GM18517 (cell line): Measurements from ENCODE around the gene THAP3.

Source experiments
- ATAC-seq: cut with Tn5 transposase; IDR thresholded peaks from one replicate; pipeline ENCODE4 v1.9.1; 2021; ENCODE audit warnings: mild to moderate bottlenecking, moderate library complexity; ENCODE audit not compliant: unreplicated experiment

The THAP3 gene

DNA sequence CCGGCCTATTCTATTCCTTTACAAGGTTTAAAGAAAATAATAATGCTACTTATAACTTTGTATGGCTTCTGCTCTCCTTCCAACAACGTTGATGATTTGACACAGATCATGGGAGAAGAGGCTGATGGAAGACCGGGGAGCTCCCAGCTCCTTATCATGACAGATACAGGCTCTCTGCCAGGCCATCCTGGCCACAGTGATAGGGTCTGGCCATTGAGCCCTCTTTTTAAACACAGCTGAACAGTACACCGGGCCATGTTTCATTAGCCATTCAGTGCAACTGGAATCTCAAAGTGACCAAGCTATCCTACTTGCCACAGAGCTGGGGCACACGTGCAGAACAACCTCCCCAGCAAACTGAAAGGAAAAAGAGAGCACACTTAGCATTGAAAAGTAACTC, 42.0 kb downstream of the THAP3 start:
- ATAC-seq = no peak

DNA sequence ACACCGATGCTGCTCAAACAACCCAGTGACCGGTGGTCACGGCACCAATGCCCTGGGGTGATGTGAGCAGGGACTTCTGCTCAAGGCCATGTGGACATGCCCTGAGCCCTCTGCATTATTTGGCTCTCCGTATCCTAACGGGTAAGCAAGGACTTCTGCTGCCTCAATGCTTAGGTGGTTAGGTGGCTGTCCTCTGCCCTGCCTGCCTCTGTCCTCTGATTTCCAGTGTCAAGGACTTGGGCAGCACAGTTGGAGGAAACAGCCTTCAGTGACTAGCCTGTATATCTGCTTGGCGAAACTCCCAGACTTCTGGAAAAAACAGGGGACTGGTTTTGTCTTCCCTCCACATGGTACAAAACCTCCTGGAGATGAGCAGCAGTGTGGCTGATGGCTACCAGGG, 42.5 kb downstream of the THAP3 start:
- no peak for ATAC-seq

- no peak for ATAC-seq
Observed at GRCh38 chr1:6668503-6668902, 43.8 kb downstream of the THAP3 start.

- no peak for ATAC-seq
Observed at GRCh38 chr1:6672558-6672957, 47.9 kb downstream of the THAP3 start.

DNA sequence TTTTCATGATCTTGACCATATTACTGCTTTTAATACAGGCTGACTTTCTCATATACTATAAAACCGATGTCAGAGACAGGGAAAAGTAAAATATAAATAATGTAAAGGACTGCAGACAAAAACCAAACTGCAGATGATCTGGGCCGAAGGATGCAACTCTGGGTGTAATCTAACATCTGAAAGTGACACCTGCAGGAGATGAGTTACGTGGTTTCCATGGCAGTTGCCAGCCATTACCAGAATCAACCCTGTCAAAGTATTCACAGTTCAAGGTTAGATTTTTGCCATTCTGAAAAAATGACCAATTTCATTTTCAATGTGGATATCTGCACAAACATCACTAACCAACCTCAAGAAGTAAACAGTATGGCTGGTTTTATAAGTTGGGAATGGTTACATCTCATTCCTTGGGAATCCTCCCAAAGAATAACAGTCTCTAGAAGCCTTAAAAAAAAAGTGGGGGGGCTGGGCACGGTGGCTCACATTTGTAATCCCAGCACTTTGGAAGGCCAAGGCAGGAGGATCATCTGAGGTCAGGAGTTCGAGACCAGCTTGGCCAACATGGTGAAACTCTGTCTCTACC, 49.2 kb downstream of the THAP3 start:
- no peak for ATAC-seq

GRCh38 chr1:6674771-6675170, 50.1 kb downstream of the THAP3 start:
- ATAC-seq = no peak

DNA sequence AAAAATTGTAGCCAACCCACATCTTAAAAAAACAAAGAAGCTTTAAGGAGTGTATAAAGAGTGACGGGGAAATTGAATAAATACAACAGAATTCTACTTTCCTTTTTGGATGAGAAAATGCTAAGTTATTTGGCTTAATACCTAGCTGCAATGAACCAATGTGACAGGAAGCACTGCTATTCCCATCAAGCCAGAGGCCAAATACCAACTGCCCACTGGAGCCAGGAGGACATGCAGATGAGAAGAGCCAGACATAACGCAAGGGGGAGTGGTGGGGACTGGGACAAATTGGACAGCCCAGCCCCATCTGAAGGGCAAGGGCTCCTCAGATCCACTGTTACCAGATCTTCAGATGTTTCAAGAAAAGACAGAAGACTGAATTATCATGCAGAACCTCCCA, 51.3 kb downstream of the THAP3 start:
- ATAC-seq = no peak
